Heart right ventricle (tissue), 16 donors: ENCODE measurements around the gene FAM217B. TPM values are rescaled to one million over a fixed set of nuclear protein-coding genes. Genes with fewer than 3 reads are reported as not detected.

Experiments
- ATAC-seq, 8 donors: fragments of 200-7000 bp; cut with Tn5 transposase; one replicate each; pipeline ENCODE4 v1.9.1; 2020; ENCODE audit warnings: mild to moderate bottlenecking in 8 of 8, moderate library complexity in 8 of 8, moderate number of reproducible peaks in 1 of 8
- DNase-seq, 2 donors: peaks; one replicate each; pipeline ENCODE4 v3.0.0-alpha.2; 2020
- H3K27ac ChIP-seq, 10 donors: fragments of 200-600 bp; sonication (generic) in 2 of 10; one replicate each; pipeline versions ENCODE4 v1.5.0 to v1.8.0; 2020 to 2022; ENCODE audit warnings: mild to moderate bottlenecking in 3 of 10
- H3K27me3 ChIP-seq, 7 donors: fragments of 200-600 bp; one replicate each; pipeline ENCODE4 v1.8.0; 2021 to 2022; ENCODE audit warnings: mild to moderate bottlenecking in 2 of 7
- H3K36me3 ChIP-seq, 9 donors: fragments of 200-600 bp; sonication (generic) in 1 of 9; one replicate each; pipeline versions ENCODE4 v1.5.0 to v1.8.0; 2020 to 2022; ENCODE audit warnings: mild to moderate bottlenecking in 2 of 9
- H3K4me1 ChIP-seq, 9 donors: fragments of 200-600 bp; sonication (generic) in 1 of 9; one replicate each; pipeline versions ENCODE4 v1.5.0 to v1.8.0; 2020 to 2022; ENCODE audit warnings: mild to moderate bottlenecking in 4 of 9
- H3K4me3 ChIP-seq, 10 donors: fragments of 200-600 bp; sonication (generic) in 2 of 10; one replicate each; pipeline versions ENCODE4 v1.5.0 to v1.8.0; 2020 to 2022; ENCODE audit warnings: mild to moderate bottlenecking in 7 of 10, moderate library complexity in 2 of 10
- H3K9me3 ChIP-seq, 11 donors: fragments of 200-600 bp in 10 of 11; sonication (generic) in 2 of 11; one replicate each; pipeline versions ENCODE4 v1.5.0 to v1.8.0; 2013 to 2022; ENCODE audit warnings: mild to moderate bottlenecking in 2 of 11, control low read depth in 1 of 11, moderate library complexity in 1 of 11
- WGBS, 2 donors: extraction: QIAGEN DNeasy Blood & Tissue Kit; methylation state at CpG; one replicate each; pipeline ENCODE4 v1.1.7; 2013; ENCODE audit warnings: inconsistent platforms in 1 of 2; 5-methylcytosine and 5-hydroxymethylcytosine counted together
- intact Hi-C, 10 donors: fragments of 100-400 bp; cut with DNase I; formaldehyde crosslinking; loops; one replicate each; pipeline versions ENCODE4 v1.11.1 to v1.14.2; 2022
- polyA plus RNA-seq, 2 donors: library from polyadenylated mRNA; stranded (reverse); fragments of 200-250 nt; gene quantifications; one replicate each; pipeline ENCODE4 v1.2.3, GENCODE V29; 2013
- total RNA-seq, 10 donors: library from RNA; stranded (reverse); fragmentation: NEBNext Ultra II Directional in 3 of 10; extraction: Animal tissue kit (Norgen Biotek cat#: 25700) in 3 of 10; gene quantifications; one replicate each; pipeline versions ENCODE4 v1.2.1 to v1.2.4, GENCODE V29; 2021 to 2023
- TF ChIP-seq, protein P1 (sequence below), 9 donors: fragments of 200-600 bp; sonication (generic) in 2 of 9; IDR thresholded peaks; one replicate each; pipeline versions ENCODE4 v1.5.0 to v1.8.0; 2021 to 2022; ENCODE audit warnings: antibody characterized with exemption in 9 of 9, mild to moderate bottlenecking in 5 of 9, moderate library complexity in 1 of 9
- donor health status: Arrhythmogenic right ventricular cardiomyopathy.
- donor health status: ischemic (EF 13 %, LVEDD 7.1; RV severe dilation, severe dysfunction).
- donor health status: healthy with polysubstance abuse.
- donor health status: DM: no; HTN: yes; CAD: no.
- donor health status: DM: no; HTN: no; CAD: no.
- donor health status: ischemic (EF 25% LVEDD 6.9; RV normal size, moderate dysfunction).
- donor health status: ischemic (EF 25% LVEDD 5.7; RV mildly dilated, moderate dysfunction).
- donor health status: healthy.
- donor health status: DM: yes; HTN: yes; CAD: no.
- donor health status: Ischemic cardiomyopathy.
- donor health status: ischemic (EF 35%, LVEDD 5.7; RV mildly dilated, moderate dysfunction).
- donor health status: nonischemic (EF 11% LVEDD 7.7; RV severe dilation, severe dysfunction).
- donor health status: DM: yes; HTN: yes; CAD: no.
- donor health status: PGD.
- donor health status: ischemic (EF 29% LVEDD 5.4; RV normal size, mild dysfunction).
- donor health status: nonischemic (EF 23%, LVEDD 6.1; RV moderate dilation, normal function).

Gene FAM217B
- total and polyA plus RNA-seq, 12 donors: 2.4 to 38.3 (median 27.2) TPM

DNA sequence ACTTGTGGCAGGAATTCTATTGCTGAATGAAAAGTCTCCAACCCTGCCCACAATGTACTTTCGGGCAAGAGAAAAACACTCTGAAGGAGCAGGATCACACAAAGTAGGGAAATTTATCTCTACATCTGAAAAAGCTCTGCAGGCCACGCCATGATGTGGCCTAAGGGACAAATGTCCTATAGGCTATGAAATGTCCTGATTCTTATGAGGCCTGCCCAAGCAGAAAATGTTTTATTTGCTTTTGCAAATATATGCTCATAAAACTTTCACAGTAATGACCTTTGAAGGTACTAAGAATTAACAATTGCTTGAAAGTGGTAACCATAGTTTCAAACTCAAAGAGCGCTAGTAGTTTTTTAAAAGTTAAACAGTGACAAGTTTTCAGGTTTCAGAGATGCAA is 37.7 kb upstream of the FAM217B start:
- H3K27ac ChIP-seq: no peak overlapping the region
- 97 to 99% methylated on average over 3 of the region's 3 CpGs for WGBS, 2 donors
- no peak for ATAC-seq
- H3K27me3 ChIP-seq: no peaks in the 10 kb centered on the region
- TF ChIP-seq, protein P1, sequence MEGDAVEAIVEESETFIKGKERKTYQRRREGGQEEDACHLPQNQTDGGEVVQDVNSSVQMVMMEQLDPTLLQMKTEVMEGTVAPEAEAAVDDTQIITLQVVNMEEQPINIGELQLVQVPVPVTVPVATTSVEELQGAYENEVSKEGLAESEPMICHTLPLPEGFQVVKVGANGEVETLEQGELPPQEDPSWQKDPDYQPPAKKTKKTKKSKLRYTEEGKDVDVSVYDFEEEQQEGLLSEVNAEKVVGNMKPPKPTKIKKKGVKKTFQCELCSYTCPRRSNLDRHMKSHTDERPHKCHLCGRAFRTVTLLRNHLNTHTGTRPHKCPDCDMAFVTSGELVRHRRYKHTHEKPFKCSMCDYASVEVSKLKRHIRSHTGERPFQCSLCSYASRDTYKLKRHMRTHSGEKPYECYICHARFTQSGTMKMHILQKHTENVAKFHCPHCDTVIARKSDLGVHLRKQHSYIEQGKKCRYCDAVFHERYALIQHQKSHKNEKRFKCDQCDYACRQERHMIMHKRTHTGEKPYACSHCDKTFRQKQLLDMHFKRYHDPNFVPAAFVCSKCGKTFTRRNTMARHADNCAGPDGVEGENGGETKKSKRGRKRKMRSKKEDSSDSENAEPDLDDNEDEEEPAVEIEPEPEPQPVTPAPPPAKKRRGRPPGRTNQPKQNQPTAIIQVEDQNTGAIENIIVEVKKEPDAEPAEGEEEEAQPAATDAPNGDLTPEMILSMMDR (IDR thresholded peaks at IDR 0.05): no peak
- intact Hi-C loops: no loop called here
- no peaks in the 10 kb centered on the region for H3K9me3 ChIP-seq
- H3K4me1 ChIP-seq: no peaks in the 10 kb centered on the region
- H3K4me3 ChIP-seq: no peak overlapping the region
- DNase-seq: no peak
- H3K36me3 ChIP-seq: no peaks in the 10 kb centered on the region

DNA sequence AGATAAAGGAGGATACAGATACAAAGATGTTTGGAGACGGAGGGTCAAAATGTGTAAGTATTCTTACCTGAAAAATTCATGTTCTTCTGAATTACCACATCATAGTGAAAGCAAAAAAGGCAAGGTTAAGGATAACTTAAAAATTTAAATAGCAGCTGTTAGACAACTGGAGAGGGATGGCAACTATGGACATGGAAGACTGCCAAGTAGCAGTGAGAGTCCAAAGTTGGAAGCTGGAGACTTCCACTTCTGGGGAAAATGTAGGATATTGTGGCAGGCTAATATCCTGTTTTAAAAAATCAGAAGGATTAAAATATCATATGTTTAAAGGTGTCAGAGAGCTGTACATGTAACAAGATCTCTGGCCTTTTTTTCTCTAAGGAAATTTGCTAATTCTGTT is 36.6 kb upstream of the FAM217B start:
- no peak overlapping the region for H3K4me3 ChIP-seq
- no peak for ATAC-seq
- DNase-seq: no peak
- H3K9me3 ChIP-seq: no peaks in the 10 kb centered on the region
- intact Hi-C loops: no loop called here
- no peaks in the 10 kb centered on the region for H3K27me3 ChIP-seq
- TF ChIP-seq, protein P1 (IDR thresholded peaks at IDR 0.05): no peak
- WGBS, 2 donors: 86 to 95% methylated on average over 1 of the region's 1 CpG
- H3K36me3 ChIP-seq: no peaks in the 10 kb centered on the region
- H3K27ac ChIP-seq: no peak overlapping the region
- no peaks in the 10 kb centered on the region for H3K4me1 ChIP-seq

DNA sequence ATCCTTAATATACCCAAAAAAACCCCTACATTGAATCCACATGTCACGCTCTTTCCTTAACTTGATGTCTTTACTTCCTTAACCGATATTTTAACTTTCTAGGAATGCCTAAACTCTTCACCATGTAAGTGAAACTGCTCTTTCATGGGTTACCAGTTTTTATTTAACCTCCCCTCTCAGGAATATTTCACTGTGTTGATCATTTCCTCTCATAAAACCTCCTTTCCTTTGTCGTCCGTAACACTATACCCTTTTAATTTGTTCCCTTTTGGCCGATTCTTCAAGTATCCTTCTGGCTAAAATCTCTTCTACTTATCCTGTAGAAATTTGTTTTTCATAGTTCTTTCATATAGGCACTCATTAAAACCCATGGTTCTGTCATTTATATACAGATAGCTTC is 31.3 kb upstream of the FAM217B start:
- TF ChIP-seq, protein P1 (IDR thresholded peaks at IDR 0.05): no peak
- intact Hi-C loops: no loop called here
- DNase-seq: no peak
- ATAC-seq: no peak
- H3K27ac ChIP-seq: no peak overlapping the region
- no peak overlapping the region for H3K4me3 ChIP-seq
- no peaks in the 10 kb centered on the region for H3K9me3 ChIP-seq
- no peaks in the 10 kb centered on the region for H3K4me1 ChIP-seq
- H3K27me3 ChIP-seq: no peaks in the 10 kb centered on the region
- 87 to 91% methylated on average over 5 of the region's 5 CpGs for WGBS, 2 donors
- no peaks in the 10 kb centered on the region for H3K36me3 ChIP-seq

DNA sequence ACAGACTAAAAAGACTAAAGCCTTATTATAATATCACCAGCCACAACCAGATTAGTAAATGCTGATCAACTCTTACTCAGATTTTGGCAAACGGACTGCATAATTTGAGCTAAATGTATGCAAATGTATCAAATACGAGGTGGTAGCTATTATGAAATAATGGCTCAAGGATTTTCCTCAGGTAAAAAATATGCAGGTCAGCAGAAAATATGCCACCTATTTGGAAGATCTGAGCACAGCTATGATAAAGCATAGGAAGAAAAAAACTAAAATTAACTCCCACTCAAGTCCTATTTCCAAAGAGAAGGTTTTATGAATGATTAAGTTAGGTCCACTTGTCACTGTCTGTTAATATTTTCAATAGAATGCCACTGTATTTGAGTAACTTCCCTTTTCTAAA is 29.1 kb upstream of the FAM217B start:
- ATAC-seq: no peak
- no peak overlapping the region for H3K4me3 ChIP-seq
- H3K27ac ChIP-seq: no peak overlapping the region
- no peaks in the 10 kb centered on the region for H3K36me3 ChIP-seq
- no peaks in the 10 kb centered on the region for H3K27me3 ChIP-seq
- TF ChIP-seq, protein P1 (IDR thresholded peaks at IDR 0.05): no peak
- no peak for DNase-seq
- H3K4me1 ChIP-seq: no peaks in the 10 kb centered on the region
- WGBS, 2 donors: 90 to 93% methylated on average over 2 of the region's 2 CpGs
- H3K9me3 ChIP-seq: no peaks in the 10 kb centered on the region
- intact Hi-C loops: no loop called here

DNA sequence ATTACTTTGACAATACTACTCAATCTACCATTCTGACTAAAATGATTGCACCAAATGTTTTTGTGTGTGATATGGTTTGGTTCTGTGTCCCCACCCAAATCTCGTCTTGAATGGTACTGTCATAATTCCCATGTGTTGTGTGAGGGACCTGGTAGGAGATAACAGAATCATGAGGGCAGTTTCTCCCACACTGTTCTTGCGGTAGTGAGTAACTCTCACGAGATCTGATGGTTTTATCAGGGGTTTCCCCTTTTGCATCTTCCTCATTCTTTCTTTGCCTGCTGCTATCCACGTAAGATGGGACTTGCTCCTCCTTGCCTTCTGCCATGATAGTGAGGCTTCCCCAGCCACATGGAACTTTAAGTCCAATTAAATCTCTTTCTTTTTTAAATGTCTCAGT is 27.6 kb upstream of the FAM217B start:
- Histone ChIP-seq H3K36me3 (no peaks in the 10 kb centered on the region), H3K4me3 (no peak overlapping the region), H3K27me3 (no peaks in the 10 kb centered on the region), H3K27ac (no peak overlapping the region), H3K9me3 (no peaks in the 10 kb centered on the region), H3K4me1 (no peaks in the 10 kb centered on the region)
- ATAC-seq: no peak
- WGBS, 2 donors: 71 to 74% methylated on average over 4 of the region's 4 CpGs
- intact Hi-C loops: no loop called here
- no peak for DNase-seq
- TF ChIP-seq, protein P1 (IDR thresholded peaks at IDR 0.05): no peak
